KMS-11 (cell line): ENCODE data around the gene SPPL2B.

Experiments used
- H2AFZ ChIP-seq: fragments of 200-600 bp; sonication (generic); 2 replicates; pipeline ENCODE4 v1.6.1; 2016; ENCODE audit warnings: antibody characterized with exemption, mixed run types, low read depth
- H3K27ac ChIP-seq: fragments of 200-600 bp; sonication (generic); 2 replicates; pipeline ENCODE4 v1.6.1; 2016; ENCODE audit warnings: mild to moderate bottlenecking, mixed run types
- H3K27me3 ChIP-seq: fragments of 200-600 bp; sonication (generic); 2 replicates; pipeline ENCODE4 v1.6.1; 2017; ENCODE audit warnings: mild to moderate bottlenecking, low read depth, mixed run types, moderate library complexity; ENCODE audit not compliant: insufficient read depth
- H3K36me3 ChIP-seq: fragments of 200-600 bp; sonication (generic); 2 replicates; pipeline ENCODE4 v1.6.1; 2017; ENCODE audit warnings: mild to moderate bottlenecking, mixed run types; ENCODE audit not compliant: insufficient read depth
- H3K4me1 ChIP-seq: fragments of 200-600 bp; sonication (generic); 2 replicates; pipeline ENCODE4 v1.6.1; 2016; ENCODE audit warnings: mild to moderate bottlenecking, low read depth, mixed run types; ENCODE audit not compliant: poor library complexity, severe bottlenecking
- H3K4me2 ChIP-seq: fragments of 200-600 bp; sonication (generic); 2 replicates; pipeline ENCODE4 v1.7.0; 2016; ENCODE audit warnings: mild to moderate bottlenecking, mixed run types
- H3K4me3 ChIP-seq: fragments of 200-600 bp; sonication (generic); IDR thresholded peaks from 2 replicates; pipeline ENCODE4 v1.6.1; 2017; ENCODE audit warnings: low read depth, low read length, mixed read lengths; ENCODE audit not compliant: insufficient read depth
- H3K79me2 ChIP-seq: fragments of 200-600 bp; sonication (generic); 2 replicates; pipeline ENCODE4 v1.6.1; 2016; ENCODE audit warnings: low read depth, mixed run types; ENCODE audit not compliant: insufficient read depth
- H3K9ac ChIP-seq: fragments of 200-600 bp; sonication (generic); 2 replicates; pipeline ENCODE4 v1.6.1; 2016; ENCODE audit warnings: mild to moderate bottlenecking, mixed run types
- H4K20me1 ChIP-seq: fragments of 200-600 bp; sonication (generic); 2 replicates; pipeline ENCODE4 v1.6.1; 2016; ENCODE audit warnings: mild to moderate bottlenecking, mixed run types; ENCODE audit not compliant: insufficient read depth
- TF ChIP-seq, protein P1 (sequence below): fragments of 200-600 bp; sonication (generic); conservative IDR thresholded peaks from 2 replicates; pipeline ENCODE4 v1.6.1; 2017; ENCODE audit warnings: low read depth, mild to moderate bottlenecking, antibody characterized with exemption, low read length, moderate library complexity, mixed read lengths

SPPL2B gene

DNA sequence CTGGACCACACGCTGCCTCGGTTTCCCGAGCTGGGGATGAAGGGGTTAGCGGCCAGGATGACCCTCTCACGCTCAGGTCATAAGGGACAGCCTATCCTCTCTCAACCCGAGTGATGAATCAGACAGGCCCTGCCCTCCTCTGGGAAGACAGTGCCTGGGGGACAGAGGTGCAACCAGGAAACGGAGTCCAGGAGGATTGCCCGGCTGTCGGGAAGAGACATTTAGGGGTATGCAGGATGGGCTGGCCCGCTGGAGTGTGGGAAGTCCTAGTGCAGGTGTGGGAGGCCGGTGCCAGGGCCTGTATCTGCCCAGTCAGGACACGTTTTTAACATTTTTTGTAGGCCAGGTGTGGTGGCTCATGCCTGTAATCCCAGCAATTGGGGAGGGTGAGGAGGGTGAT is 8.4 kb upstream of the SPPL2B start:
- Histone ChIP-seq H4K20me1 (no peaks in the 10 kb centered on the region), H3K4me2 (no peak overlapping the region), H3K79me2 (no peaks in the 10 kb centered on the region), H3K27ac (no peak overlapping the region), H2AFZ (no peak overlapping the region), H3K9ac (no peak overlapping the region), H3K4me1 (no peaks in the 10 kb centered on the region), H3K4me3 (no peak overlapping the region), H3K27me3 (no peaks in the 10 kb centered on the region), H3K36me3 (no peaks in the 10 kb centered on the region)
- TF ChIP-seq, protein P1, sequence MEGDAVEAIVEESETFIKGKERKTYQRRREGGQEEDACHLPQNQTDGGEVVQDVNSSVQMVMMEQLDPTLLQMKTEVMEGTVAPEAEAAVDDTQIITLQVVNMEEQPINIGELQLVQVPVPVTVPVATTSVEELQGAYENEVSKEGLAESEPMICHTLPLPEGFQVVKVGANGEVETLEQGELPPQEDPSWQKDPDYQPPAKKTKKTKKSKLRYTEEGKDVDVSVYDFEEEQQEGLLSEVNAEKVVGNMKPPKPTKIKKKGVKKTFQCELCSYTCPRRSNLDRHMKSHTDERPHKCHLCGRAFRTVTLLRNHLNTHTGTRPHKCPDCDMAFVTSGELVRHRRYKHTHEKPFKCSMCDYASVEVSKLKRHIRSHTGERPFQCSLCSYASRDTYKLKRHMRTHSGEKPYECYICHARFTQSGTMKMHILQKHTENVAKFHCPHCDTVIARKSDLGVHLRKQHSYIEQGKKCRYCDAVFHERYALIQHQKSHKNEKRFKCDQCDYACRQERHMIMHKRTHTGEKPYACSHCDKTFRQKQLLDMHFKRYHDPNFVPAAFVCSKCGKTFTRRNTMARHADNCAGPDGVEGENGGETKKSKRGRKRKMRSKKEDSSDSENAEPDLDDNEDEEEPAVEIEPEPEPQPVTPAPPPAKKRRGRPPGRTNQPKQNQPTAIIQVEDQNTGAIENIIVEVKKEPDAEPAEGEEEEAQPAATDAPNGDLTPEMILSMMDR: no peak

DNA sequence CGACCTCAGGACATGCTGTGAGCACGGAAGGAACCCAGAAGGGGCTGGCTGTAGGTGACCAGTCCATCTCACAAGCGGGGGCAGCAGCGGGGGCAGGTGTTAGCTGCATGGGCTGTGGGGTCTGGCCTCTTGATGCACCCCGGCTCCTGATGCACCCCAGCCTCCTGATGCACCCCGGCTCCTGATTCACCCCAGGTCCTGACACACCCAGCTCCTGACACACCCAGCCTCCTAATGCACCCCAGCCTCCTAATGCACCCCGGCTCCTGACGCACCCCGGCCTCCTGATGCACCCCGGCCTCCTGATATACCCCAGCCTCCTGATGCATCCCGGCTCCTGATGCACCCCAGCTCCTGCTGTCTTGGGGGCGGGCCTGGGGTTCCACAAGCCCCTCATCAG is 7.5 kb upstream of the SPPL2B start:
- Histone ChIP-seq H2AFZ (no peak overlapping the region), H3K4me1 (no peaks in the 10 kb centered on the region), H3K4me3 (no peak overlapping the region), H3K9ac (no peak overlapping the region), H3K4me2 (no peak overlapping the region), H4K20me1 (no peaks in the 10 kb centered on the region), H3K27ac (no peak overlapping the region), H3K36me3 (no peaks in the 10 kb centered on the region), H3K27me3 (no peaks in the 10 kb centered on the region), H3K79me2 (no peaks in the 10 kb centered on the region; the same call in 1 of the 2 replicates)
- TF ChIP-seq, protein P1: no peak

DNA sequence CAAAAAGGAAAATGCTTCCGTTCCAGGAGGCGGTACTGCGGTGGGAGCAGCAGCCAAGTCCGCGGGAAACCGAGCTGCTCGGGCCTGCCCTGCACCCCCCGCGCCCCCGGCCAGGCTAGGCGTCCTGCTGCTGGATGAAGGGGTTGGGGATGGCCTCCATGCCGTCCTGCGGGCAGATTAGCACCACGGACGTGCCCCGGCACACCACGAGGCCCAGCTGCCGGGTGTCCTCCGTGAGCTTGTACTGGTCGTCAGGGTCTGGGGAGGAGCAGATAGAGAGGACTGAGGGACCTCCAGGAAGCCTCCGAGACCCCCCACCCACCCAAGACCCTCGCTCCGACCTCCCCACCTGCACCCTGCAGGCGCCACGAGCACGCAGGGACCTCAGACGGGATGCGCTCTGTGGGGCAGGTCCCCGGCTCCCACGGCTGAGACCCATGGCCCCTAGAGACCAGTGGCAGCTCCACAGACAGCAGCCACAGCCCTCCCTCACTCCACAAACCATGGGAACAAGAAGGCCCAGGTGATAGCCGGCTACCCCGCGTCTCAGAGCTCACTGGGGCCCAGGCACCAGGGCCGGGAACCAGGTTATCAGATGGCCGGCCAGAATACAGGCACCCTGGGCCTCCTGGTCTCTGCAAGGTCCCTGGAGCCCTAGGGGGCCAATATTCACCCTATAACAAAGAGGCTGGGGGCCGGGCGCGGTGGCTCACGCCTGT is 6.8 kb upstream of the SPPL2B start:
- Histone ChIP-seq H4K20me1 (no peaks in the 10 kb centered on the region), H3K27ac (no peak overlapping the region), H3K27me3 (no peaks in the 10 kb centered on the region), H3K4me1 (peaks cover 3% of the 10 kb centered on the region), H3K36me3 (no peaks in the 10 kb centered on the region), H2AFZ (no peak overlapping the region), H3K4me3 (no peak overlapping the region), H3K79me2 (peaks cover 4% of the 10 kb centered on the region), H3K4me2 (no peak overlapping the region), H3K9ac (no peak overlapping the region)
- TF ChIP-seq, protein P1: no peak

DNA sequence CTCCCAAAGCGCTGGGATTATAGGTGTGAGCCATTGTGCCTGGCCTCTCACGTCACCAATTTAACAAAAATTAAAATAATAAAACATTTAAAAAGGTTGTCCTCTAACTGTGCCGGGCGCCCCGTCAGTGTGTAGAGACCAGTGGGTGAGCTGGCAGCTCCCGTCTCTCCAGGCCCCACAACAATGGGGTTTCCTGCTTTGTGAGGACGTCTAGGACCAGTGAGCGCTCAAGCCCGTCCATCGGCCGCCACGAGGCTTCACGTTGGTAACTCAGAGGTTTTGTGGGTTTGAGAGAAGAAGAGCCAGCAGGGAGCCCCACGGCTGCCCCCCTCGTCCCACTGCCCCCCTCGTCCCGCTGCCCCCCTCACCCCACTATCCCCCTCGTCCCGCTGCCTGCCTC is 4.8 kb upstream of the SPPL2B start:
- Histone ChIP-seq H3K27me3 (no peaks in the 10 kb centered on the region), H3K4me2 (no peak overlapping the region), H3K79me2 (peaks cover 20% of the 10 kb centered on the region), H3K4me1 (peaks cover 14% of the 10 kb centered on the region), H2AFZ (no peak overlapping the region), H3K4me3 (no peak overlapping the region), H3K27ac (no peak overlapping the region), H3K9ac (no peak overlapping the region), H3K36me3 (no peaks in the 10 kb centered on the region), H4K20me1 (no peaks in the 10 kb centered on the region)
- TF ChIP-seq, protein P1: no peak
